Endothelial cell (in vitro differentiated cells): ENCODE results near the gene CYTH3. TPM values are rescaled to one million over a fixed set of nuclear protein-coding genes. Genes with fewer than 3 reads are reported as not detected.
A peak's percentile ranks its signal among the peaks of the same experiment; 100 is the strongest.

Experiments
- DNase-seq: peaks from one replicate; pipeline ENCODE4 v3.0.0; 2021; ENCODE audit warnings: low spot score
- H3K27ac Mint-ChIP-seq: one replicate; pipeline ENCODE4 v1.8.0; 2021; ENCODE audit warnings: mixed read lengths, inconsistent platforms; ENCODE audit not compliant: unreplicated experiment
- H3K27me3 Mint-ChIP-seq: one replicate; pipeline ENCODE4 v1.8.0; 2021; ENCODE audit warnings: mild to moderate bottlenecking, moderate library complexity, mixed read lengths, inconsistent platforms; ENCODE audit not compliant: unreplicated experiment
- H3K36me3 Mint-ChIP-seq: one replicate; pipeline ENCODE4 v1.8.0; 2021; ENCODE audit warnings: mild to moderate bottlenecking, low read depth, mixed read lengths, inconsistent platforms; ENCODE audit not compliant: unreplicated experiment
- H3K4me1 Mint-ChIP-seq: one replicate; pipeline ENCODE4 v1.8.0; 2021; ENCODE audit warnings: mild to moderate bottlenecking, mixed read lengths, inconsistent platforms; ENCODE audit not compliant: unreplicated experiment
- H3K4me3 Mint-ChIP-seq: one replicate; pipeline ENCODE4 v1.8.0; 2021; ENCODE audit warnings: mild to moderate bottlenecking, mixed read lengths, inconsistent platforms; ENCODE audit not compliant: unreplicated experiment
- H3K9me3 Mint-ChIP-seq: one replicate; pipeline ENCODE4 v1.8.0; 2021; ENCODE audit warnings: mixed read lengths, inconsistent platforms; ENCODE audit not compliant: unreplicated experiment
- total RNA-seq: library from RNA; stranded (reverse); fragmentation: NEBNext Ultra II Directional; extraction: Animal tissue kit (Norgen Biotek cat#: 25700); gene quantifications from one replicate; pipeline ENCODE4 v1.2.1, GENCODE V29; 2021; ENCODE audit not compliant: unreplicated experiment
- TF ChIP-seq, protein P1 (sequence below): fragments of 200-600 bp; sonication (generic); IDR thresholded peaks from one replicate; pipeline ENCODE4 v1.5.0; 2021; ENCODE audit warnings: antibody characterized with exemption; ENCODE audit not compliant: unreplicated experiment

Gene CYTH3
- total RNA-seq, 1 donor from 2014 or later, result 24.3 TPM

DNA sequence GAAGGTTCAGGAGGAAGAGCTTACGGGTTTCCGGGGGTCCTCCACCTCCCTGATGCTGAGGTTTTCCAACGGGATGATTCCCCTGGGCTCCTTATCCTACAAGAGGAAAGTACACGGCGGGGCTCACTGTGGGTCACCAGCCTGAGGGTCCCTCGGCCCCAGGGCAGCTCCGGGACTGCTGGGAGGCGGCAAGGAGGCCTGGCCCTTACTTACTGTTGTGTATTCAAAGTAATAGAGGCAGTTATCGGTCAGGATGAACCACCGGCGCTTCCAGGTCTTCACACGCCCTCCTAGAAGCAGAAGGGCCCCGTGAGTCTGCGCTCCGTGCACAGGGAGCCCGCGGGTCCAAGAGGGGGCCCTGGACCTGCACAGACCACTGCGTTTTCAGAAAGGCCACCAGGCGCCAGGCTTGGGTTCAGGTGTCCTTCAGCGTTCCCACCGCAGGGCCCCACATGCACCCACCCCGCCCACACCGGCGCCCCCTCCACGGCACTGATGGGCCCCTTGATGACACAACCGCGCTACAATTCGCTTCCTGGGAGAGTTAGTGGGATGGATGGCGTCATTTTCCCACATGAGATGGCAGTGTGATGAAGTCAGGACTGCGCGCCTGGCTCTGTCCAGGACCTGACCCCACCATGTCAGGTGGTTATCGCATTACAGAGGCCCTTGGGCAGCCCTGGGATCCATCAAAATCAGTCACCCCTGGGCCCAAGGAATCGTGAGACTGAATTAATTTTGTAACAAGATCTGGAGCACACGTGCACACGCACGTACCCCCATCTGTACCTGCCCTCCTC is 106.7 kb downstream of the CYTH3 start:
- no peaks in the 10 kb centered on the region for H3K27me3 Mint-ChIP-seq
- DNase-seq, result no peak
- peaks cover 11% of the 10 kb centered on the region for H3K36me3 Mint-ChIP-seq
- no peaks in the 10 kb centered on the region for H3K9me3 Mint-ChIP-seq
- peaks cover 2% of the 10 kb centered on the region for H3K4me1 Mint-ChIP-seq
- H3K4me3 Mint-ChIP-seq, result no peak overlapping the region
- H3K27ac Mint-ChIP-seq, result no peak overlapping the region
- TF ChIP-seq, protein P1, sequence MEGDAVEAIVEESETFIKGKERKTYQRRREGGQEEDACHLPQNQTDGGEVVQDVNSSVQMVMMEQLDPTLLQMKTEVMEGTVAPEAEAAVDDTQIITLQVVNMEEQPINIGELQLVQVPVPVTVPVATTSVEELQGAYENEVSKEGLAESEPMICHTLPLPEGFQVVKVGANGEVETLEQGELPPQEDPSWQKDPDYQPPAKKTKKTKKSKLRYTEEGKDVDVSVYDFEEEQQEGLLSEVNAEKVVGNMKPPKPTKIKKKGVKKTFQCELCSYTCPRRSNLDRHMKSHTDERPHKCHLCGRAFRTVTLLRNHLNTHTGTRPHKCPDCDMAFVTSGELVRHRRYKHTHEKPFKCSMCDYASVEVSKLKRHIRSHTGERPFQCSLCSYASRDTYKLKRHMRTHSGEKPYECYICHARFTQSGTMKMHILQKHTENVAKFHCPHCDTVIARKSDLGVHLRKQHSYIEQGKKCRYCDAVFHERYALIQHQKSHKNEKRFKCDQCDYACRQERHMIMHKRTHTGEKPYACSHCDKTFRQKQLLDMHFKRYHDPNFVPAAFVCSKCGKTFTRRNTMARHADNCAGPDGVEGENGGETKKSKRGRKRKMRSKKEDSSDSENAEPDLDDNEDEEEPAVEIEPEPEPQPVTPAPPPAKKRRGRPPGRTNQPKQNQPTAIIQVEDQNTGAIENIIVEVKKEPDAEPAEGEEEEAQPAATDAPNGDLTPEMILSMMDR, result no peak

DNA sequence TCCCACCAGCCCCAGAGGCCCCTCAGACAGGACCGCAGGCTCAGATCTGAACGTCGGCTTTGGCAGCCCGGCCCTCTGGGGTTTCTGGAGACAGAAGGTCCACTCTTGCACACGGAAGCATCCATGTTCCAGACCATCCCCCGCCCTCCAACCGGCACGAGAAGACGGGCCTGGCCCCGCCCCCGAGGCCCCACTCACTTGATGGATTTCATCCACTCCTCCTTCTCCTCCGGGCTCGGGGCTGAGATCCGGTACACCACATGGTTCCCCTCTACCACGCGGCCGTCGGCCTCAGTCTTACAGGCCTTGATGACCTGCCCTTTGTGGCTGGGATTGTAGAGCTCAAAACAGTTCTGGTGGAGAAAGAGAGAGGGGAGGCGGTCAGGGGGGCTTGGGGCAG is 107.3 kb downstream of the CYTH3 start:
- H3K9me3 Mint-ChIP-seq, result no peaks in the 10 kb centered on the region
- peaks cover 14% of the 10 kb centered on the region for H3K36me3 Mint-ChIP-seq
- DNase-seq, result no peak
- H3K27me3 Mint-ChIP-seq, result no peaks in the 10 kb centered on the region
- no peak overlapping the region for H3K27ac Mint-ChIP-seq
- TF ChIP-seq, protein P1, result no peak
- no peak overlapping the region for H3K4me3 Mint-ChIP-seq
- peaks cover 6% of the 10 kb centered on the region for H3K4me1 Mint-ChIP-seq

DNA sequence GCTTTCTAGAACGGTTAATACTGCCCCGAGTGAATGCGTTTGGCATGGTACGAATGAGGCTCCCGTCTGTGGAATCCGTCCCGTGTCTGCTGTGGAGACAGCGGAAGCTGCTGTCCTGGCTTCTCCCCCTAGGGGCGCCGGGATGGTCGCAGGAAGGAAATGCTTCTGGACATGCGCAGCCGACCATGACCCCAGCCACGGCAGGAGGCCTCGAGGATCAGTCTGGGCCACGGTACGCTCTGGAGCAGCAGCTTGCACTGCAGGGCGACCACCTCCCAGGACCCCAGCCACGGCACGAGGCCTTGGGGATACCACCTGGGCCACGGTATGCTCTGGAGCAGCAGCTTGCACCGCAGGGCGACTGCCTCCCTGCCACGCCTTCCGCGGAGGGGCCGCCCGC is 107.9 kb downstream of the CYTH3 start:
- Mint-ChIP-seq H3K36me3 (peaks cover 10% of the 10 kb centered on the region), H3K4me1 (peaks cover 6% of the 10 kb centered on the region), H3K27ac (no peak overlapping the region), H3K4me3 (no peak overlapping the region), H3K27me3 (no peaks in the 10 kb centered on the region), H3K9me3 (no peaks in the 10 kb centered on the region)
- TF ChIP-seq, protein P1, result no peak
- DNase-seq, result peak; percentile 15

DNA sequence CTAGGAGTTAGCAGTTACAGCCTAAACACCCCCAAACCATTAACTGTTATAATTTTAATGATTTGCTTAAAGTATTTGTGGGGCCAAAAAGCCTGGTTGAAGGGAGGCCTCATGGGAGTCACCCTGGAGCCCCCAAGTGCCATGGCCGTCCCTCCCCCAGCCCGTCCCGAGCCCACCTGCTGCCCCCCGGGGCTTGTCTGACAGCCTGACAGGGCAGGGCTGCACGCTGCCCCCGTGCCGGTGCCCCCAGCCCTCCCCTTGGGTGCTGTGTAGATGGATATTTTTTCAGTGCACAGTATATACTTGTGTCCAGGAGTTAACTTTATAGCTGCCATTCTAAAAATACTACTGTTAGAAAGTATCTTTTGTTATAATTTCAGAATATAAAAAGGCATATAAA is 108.4 kb downstream of the CYTH3 start:
- Mint-ChIP-seq H3K4me3 (no peak overlapping the region), H3K27me3 (no peaks in the 10 kb centered on the region), H3K36me3 (peaks cover 9% of the 10 kb centered on the region), H3K9me3 (no peaks in the 10 kb centered on the region), H3K4me1 (peaks cover 6% of the 10 kb centered on the region), H3K27ac (no peak overlapping the region)
- DNase-seq, result no peak
- TF ChIP-seq, protein P1, result no peak

DNA sequence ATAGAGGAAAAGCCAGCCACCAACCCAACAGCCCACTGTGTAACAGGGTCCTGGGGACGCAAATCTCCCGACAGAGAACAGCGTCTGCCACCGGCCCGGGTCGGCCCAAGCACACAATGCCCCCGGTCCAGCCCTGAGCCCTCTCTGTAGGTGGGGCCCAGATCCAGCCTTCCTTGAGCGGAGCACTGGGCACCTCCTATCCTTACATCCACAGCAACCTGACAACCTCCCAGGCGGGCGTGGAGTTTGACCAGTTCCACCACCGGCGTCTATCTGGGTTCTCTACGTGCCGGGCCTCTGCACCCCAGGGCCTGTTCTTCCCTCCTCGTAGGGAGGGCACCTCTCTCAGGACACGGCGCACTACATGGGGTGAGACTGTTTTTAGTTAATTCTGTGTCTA is 109.0 kb downstream of the CYTH3 start:
- peaks cover 4% of the 10 kb centered on the region for H3K36me3 Mint-ChIP-seq
- H3K4me1 Mint-ChIP-seq, result peaks cover 6% of the 10 kb centered on the region
- TF ChIP-seq, protein P1, result no peak
- peaks cover under 1% of the 10 kb centered on the region for H3K27me3 Mint-ChIP-seq
- no peak overlapping the region for H3K27ac Mint-ChIP-seq
- H3K9me3 Mint-ChIP-seq, result no peaks in the 10 kb centered on the region
- no peak for DNase-seq
- no peak overlapping the region for H3K4me3 Mint-ChIP-seq
